ENCODE measurements around the gene MICAL3. TPM values are rescaled to one million over a fixed set of nuclear protein-coding genes. Genes with fewer than 3 reads are reported as not detected.

The MICAL3 gene
- polyA plus RNA-seq, 1 of the 3 experiments (the other 2 are of a cell fraction) = 83.1 TPM

DNA sequence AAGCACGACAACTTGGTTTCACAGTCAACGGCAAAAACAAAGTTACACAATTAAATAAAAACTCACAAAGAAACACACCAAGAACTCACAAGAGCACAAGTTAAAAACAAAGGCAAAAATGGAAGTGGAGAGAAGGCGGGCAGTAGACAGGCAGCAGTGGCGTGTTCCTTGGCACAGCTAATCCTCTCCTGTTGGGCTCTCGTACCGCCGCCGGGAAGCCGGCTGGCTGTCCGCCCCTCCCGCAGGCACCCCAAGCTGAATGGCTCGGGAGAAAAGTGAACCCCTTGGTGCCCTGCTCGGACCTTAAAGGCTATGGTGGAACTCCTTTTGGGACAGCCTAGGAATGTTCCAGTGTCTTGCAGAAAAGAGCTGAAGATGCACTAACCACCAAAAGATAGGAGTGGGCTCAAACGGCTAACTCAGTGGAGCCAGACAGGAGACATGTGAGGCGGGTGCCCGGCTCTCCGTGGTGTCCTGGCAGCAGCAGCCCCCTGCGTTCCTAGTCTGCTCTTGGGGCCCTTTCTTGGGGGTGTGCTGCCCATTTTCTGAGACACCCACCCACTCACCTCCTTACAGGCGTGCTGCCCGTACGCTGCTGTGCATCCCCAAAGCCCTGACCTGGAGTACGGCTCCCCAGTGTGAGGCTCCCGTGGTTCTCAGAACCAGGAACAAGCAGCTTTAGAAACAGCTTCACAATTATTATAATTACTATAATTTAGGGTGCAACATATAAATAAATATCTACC is 164.0 kb downstream of the MICAL3 start (continued):
- no peak for TF ChIP-seq SIN3A (IDR thresholded peaks at IDR 0.05; ENCODE audit: borderline replicate concordance, low read depth, low read length)
- no peak for TF ChIP-seq RCOR1 (IDR thresholded peaks at IDR 0.05; ENCODE audit: low read length)
- no peak for TF ChIP-seq SMC3 (IDR thresholded peaks at IDR 0.05; ENCODE audit: low read depth, low read length)
- TF ChIP-seq ELF1 (IDR thresholded peaks at IDR 0.05) = no peak
- no peak for TF ChIP-seq RAD21 (IDR thresholded peaks at IDR 0.05; ENCODE audit: low read length)
- TF ChIP-seq, protein P1, sequence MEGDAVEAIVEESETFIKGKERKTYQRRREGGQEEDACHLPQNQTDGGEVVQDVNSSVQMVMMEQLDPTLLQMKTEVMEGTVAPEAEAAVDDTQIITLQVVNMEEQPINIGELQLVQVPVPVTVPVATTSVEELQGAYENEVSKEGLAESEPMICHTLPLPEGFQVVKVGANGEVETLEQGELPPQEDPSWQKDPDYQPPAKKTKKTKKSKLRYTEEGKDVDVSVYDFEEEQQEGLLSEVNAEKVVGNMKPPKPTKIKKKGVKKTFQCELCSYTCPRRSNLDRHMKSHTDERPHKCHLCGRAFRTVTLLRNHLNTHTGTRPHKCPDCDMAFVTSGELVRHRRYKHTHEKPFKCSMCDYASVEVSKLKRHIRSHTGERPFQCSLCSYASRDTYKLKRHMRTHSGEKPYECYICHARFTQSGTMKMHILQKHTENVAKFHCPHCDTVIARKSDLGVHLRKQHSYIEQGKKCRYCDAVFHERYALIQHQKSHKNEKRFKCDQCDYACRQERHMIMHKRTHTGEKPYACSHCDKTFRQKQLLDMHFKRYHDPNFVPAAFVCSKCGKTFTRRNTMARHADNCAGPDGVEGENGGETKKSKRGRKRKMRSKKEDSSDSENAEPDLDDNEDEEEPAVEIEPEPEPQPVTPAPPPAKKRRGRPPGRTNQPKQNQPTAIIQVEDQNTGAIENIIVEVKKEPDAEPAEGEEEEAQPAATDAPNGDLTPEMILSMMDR (IDR thresholded peaks at IDR 0.05) = no peak
- no peak for TF ChIP-seq CHD2 (IDR thresholded peaks at IDR 0.05; ENCODE audit: low read length, partially characterized antibody)

DNA sequence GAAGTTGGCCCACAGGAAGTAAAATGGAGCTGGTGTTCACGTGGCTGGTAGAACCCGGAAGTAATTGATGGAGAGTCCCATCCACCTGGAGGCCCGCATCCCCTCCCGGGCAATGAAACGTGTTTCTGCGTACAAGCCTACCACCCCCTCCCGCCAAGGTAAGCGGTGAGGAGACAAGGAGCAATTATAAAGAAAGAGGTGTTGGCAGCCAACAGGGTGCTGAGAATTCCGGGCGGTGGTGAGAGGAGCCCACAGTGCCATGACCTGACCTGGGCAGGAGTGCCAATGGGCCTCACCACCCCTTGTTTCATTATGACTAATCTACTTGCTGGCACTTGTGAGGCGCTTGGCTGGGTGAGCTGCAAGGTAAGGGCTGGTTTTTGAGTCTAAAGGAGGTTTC is 166.3 kb downstream of the MICAL3 start:
- Histone ChIP-seq H3K79me2 (ENCODE audit: insufficient read depth) (no peaks in the 10 kb centered on the region), H4K20me1 (ENCODE audit: insufficient read depth) (no peaks in the 10 kb centered on the region), H3K4me3 (ENCODE audit: low read depth in 2 of 2, low read length in 1 of 2) (no peak overlapping the region), H3K9me2 (no peaks in the 10 kb centered on the region), H3K9ac (no peak overlapping the region), H2AFZ (ENCODE audit: low read depth) (no peak overlapping the region), H3F3A (replicated peaks; ENCODE audit: insufficient read depth) (no peaks in the 10 kb centered on the region), H3K4me1 (ENCODE audit: control insufficient read depth in 1 of 2, insufficient read depth in 2 of 2, low read depth in 1 of 2, low read length in 1 of 2) (peaks cover 0 to 15% of the 10 kb centered on the region in 2 experiments; a peak in 1 of 4 replicates), H3K4me2 (no peak overlapping the region), H3K27ac (ENCODE audit: low read depth in 2 of 2, low read length in 1 of 2) (no peak overlapping the region), H3K9me3 (no peaks in the 10 kb centered on the region), H3K36me3 (replicated peaks in 1 of 2; ENCODE audit: control insufficient read depth in 1 of 2, insufficient read depth in 2 of 2, low read length in 1 of 2) (peaks cover under 1 to 73% of the 10 kb centered on the region in 2 experiments), H3K27me3 (ENCODE audit: insufficient read depth) (no peaks in the 10 kb centered on the region)
- 97% methylated on average over 10 of the region's 11 CpGs for WGBS (ENCODE audit: low lambda C conversion rate)
- no peak for TF ChIP-seq EP300 (IDR thresholded peaks at IDR 0.05; ENCODE audit: borderline replicate concordance in 1 of 2, low read depth in 1 of 2, low read length in 1 of 2)
- TF ChIP-seq, protein P1 (IDR thresholded peaks at IDR 0.05) = no peak
- TF ChIP-seq, protein P2, sequence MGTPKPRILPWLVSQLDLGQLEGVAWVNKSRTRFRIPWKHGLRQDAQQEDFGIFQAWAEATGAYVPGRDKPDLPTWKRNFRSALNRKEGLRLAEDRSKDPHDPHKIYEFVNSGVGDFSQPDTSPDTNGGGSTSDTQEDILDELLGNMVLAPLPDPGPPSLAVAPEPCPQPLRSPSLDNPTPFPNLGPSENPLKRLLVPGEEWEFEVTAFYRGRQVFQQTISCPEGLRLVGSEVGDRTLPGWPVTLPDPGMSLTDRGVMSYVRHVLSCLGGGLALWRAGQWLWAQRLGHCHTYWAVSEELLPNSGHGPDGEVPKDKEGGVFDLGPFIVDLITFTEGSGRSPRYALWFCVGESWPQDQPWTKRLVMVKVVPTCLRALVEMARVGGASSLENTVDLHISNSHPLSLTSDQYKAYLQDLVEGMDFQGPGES (IDR thresholded peaks at IDR 0.05; ENCODE audit: low read depth, low read length) = no peak
- TF ChIP-seq TEAD4 (IDR thresholded peaks at IDR 0.05; ENCODE audit: borderline replicate concordance, insufficient read depth) = no peak
- TF ChIP-seq, protein P3, sequence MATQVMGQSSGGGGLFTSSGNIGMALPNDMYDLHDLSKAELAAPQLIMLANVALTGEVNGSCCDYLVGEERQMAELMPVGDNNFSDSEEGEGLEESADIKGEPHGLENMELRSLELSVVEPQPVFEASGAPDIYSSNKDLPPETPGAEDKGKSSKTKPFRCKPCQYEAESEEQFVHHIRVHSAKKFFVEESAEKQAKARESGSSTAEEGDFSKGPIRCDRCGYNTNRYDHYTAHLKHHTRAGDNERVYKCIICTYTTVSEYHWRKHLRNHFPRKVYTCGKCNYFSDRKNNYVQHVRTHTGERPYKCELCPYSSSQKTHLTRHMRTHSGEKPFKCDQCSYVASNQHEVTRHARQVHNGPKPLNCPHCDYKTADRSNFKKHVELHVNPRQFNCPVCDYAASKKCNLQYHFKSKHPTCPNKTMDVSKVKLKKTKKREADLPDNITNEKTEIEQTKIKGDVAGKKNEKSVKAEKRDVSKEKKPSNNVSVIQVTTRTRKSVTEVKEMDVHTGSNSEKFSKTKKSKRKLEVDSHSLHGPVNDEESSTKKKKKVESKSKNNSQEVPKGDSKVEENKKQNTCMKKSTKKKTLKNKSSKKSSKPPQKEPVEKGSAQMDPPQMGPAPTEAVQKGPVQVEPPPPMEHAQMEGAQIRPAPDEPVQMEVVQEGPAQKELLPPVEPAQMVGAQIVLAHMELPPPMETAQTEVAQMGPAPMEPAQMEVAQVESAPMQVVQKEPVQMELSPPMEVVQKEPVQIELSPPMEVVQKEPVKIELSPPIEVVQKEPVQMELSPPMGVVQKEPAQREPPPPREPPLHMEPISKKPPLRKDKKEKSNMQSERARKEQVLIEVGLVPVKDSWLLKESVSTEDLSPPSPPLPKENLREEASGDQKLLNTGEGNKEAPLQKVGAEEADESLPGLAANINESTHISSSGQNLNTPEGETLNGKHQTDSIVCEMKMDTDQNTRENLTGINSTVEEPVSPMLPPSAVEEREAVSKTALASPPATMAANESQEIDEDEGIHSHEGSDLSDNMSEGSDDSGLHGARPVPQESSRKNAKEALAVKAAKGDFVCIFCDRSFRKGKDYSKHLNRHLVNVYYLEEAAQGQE (IDR thresholded peaks at IDR 0.05; ENCODE audit: low read depth, low read length) = no peak
- no peak for TF ChIP-seq ELF1 (IDR thresholded peaks at IDR 0.05)
- TF ChIP-seq MEF2A (IDR thresholded peaks at IDR 0.05; ENCODE audit: borderline replicate concordance, low read depth) = no peak
- TF ChIP-seq FOXM1 (IDR thresholded peaks at IDR 0.05; ENCODE audit: low read depth) = no peak
- TF ChIP-seq RCOR1 (IDR thresholded peaks at IDR 0.05; ENCODE audit: low read length) = no peak
- TF ChIP-seq MXI1 (IDR thresholded peaks at IDR 0.05; ENCODE audit: low read depth, low read length) = no peak
- TF ChIP-seq JUND (IDR thresholded peaks at IDR 0.05) = no peak
- POLR2A ChIA-PET = no interaction called here
- DNase-seq = no peak
- CTCF ChIA-PET = interaction anchor here (1.2 kb wide), 1 partner anchor 218 kb away, joined by 5 read pairs; no protein-coding TSS in a partner anchor
